Neuron (in vitro differentiated cells): ENCODE data around the gene PLEKHG5.
"Not testable (repeated sequence)": the region's sequence is repeated elsewhere in the genome, so short reads cannot be mapped to it uniquely, and the experiment has no call there.

Experiments
- H2AFZ ChIP-seq: one replicate; pipeline ENCODE4 v1.6.1; 2013; ENCODE audit warnings: low read depth, mild to moderate bottlenecking, inconsistent platforms, low read length, moderate library complexity
- H3K27me3 ChIP-seq: one replicate; pipeline ENCODE4 v1.6.1; 2013; ENCODE audit warnings: low read length; ENCODE audit not compliant: insufficient read depth
- H3K36me3 ChIP-seq: one replicate; pipeline ENCODE4 v1.6.1; 2013; ENCODE audit warnings: low read length; ENCODE audit not compliant: insufficient read depth
- H3K4me1 ChIP-seq: one replicate; pipeline ENCODE4 v1.6.1; 2013; ENCODE audit warnings: low read length; ENCODE audit not compliant: insufficient read depth
- H3K4me3 ChIP-seq: 2 replicates; pipeline ENCODE4 v1.5.1; 2013; ENCODE audit warnings: mild to moderate bottlenecking, low read length, moderate library complexity
- H3K9me3 ChIP-seq: one replicate; pipeline ENCODE4 v1.6.1; 2013; ENCODE audit warnings: low read length

Gene PLEKHG5

GRCh38 chr1:6497867-6498575, 6.6 kb upstream of the PLEKHG5 start:
- Histone ChIP-seq H3K36me3 (no peaks in the 10 kb centered on the region), H3K4me3 (peak overlapping the region; percentile 44), H3K4me1 (peaks cover 30% of the 10 kb centered on the region), H3K27me3 (no peaks in the 10 kb centered on the region), H3K9me3 (no peaks in the 10 kb centered on the region), H2AFZ (no peak overlapping the region)

- H3K4me3 ChIP-seq = peak overlapping the region; percentile 63
- peak overlapping the region; percentile 82 for H2AFZ ChIP-seq
- no peaks in the 10 kb centered on the region for H3K36me3 ChIP-seq
- H3K9me3 ChIP-seq = no peaks in the 10 kb centered on the region
- no peaks in the 10 kb centered on the region for H3K27me3 ChIP-seq
- H3K4me1 ChIP-seq = peaks cover 30% of the 10 kb centered on the region
Observed at GRCh38 chr1:6497215-6497866, 5.9 kb upstream of the PLEKHG5 start.

- Histone ChIP-seq H3K4me1 (peaks cover 30% of the 10 kb centered on the region), H3K36me3 (no peaks in the 10 kb centered on the region), H3K4me3 (peak overlapping the region; percentile 63), H2AFZ (peak overlapping the region; percentile 82), H3K27me3 (no peaks in the 10 kb centered on the region), H3K9me3 (no peaks in the 10 kb centered on the region)
Observed at GRCh38 chr1:6496890-6497214, 5.4 kb upstream of the PLEKHG5 start.

- Histone ChIP-seq H3K4me1 (peaks cover 35% of the 10 kb centered on the region), H3K27me3 (no peaks in the 10 kb centered on the region), H3K4me3 (peak overlapping the region; percentile 63)
Observed at GRCh38 chr1:6496365-6496721, 4.9 kb upstream of the PLEKHG5 start.

GRCh38 chr1:6495540-6496364, 4.3 kb upstream of the PLEKHG5 start:
- Histone ChIP-seq H3K9me3 (no peaks in the 10 kb centered on the region), H3K4me1 (peaks cover 39% of the 10 kb centered on the region), H2AFZ (no peak overlapping the region), H3K36me3 (no peaks in the 10 kb centered on the region), H3K27me3 (no peaks in the 10 kb centered on the region), H3K4me3 (peak overlapping the region; percentile 63)

More at GRCh38 chr1:6496365-6496721, 4.9 kb upstream of the PLEKHG5 start:
- Histone ChIP-seq H3K9me3 (no peaks in the 10 kb centered on the region), H3K36me3 (no peaks in the 10 kb centered on the region), H2AFZ (peak overlapping the region; percentile 82)

GRCh38 chr1:6495041-6495441, 3.6 kb upstream of the PLEKHG5 start:
- no peaks in the 10 kb centered on the region for H3K27me3 ChIP-seq
- H3K4me3 ChIP-seq = no peak overlapping the region
- H3K9me3 ChIP-seq = no peaks in the 10 kb centered on the region
- H3K36me3 ChIP-seq = no peaks in the 10 kb centered on the region
- H2AFZ ChIP-seq = no peak overlapping the region
- H3K4me1 ChIP-seq = peaks cover 42% of the 10 kb centered on the region

GRCh38 chr1:6494627-6495026, 3.2 kb upstream of the PLEKHG5 start:
- Histone ChIP-seq H3K4me1 (peaks cover 43% of the 10 kb centered on the region), H3K4me3 (no peak overlapping the region), H3K9me3 (no peaks in the 10 kb centered on the region), H3K27me3 (no peaks in the 10 kb centered on the region), H2AFZ (no peak overlapping the region), H3K36me3 (no peaks in the 10 kb centered on the region)

GRCh38 chr1:6493834-6494223, 2.4 kb upstream of the PLEKHG5 start:
- H3K27me3 ChIP-seq, H3K36me3 ChIP-seq, H2AFZ ChIP-seq, H3K9me3 ChIP-seq, H3K4me3 ChIP-seq: not testable (repeated sequence)
- H3K4me1 ChIP-seq = peaks cover 39% of the 10 kb centered on the region

GRCh38 chr1:6491966-6492365, 499 bp upstream of the PLEKHG5 start:
- no peaks in the 10 kb centered on the region for H3K36me3 ChIP-seq
- H2AFZ ChIP-seq = no peak overlapping the region
- H3K4me1 ChIP-seq = peaks cover 27% of the 10 kb centered on the region
- H3K27me3 ChIP-seq = no peaks in the 10 kb centered on the region
- no peaks in the 10 kb centered on the region for H3K9me3 ChIP-seq
- no peak overlapping the region for H3K4me3 ChIP-seq

GRCh38 chr1:6491081-6491449, 402 bp downstream of the PLEKHG5 start:
- H3K4me1 ChIP-seq = peaks cover 20% of the 10 kb centered on the region
- H3K4me3 ChIP-seq = peak overlapping the region; percentile 73
- no peaks in the 10 kb centered on the region for H3K9me3 ChIP-seq
- H3K36me3 ChIP-seq = no peaks in the 10 kb centered on the region
- H2AFZ ChIP-seq = peak overlapping the region; percentile 86
- no peaks in the 10 kb centered on the region for H3K27me3 ChIP-seq

- H3K27me3 ChIP-seq = no peaks in the 10 kb centered on the region
- H3K4me3 ChIP-seq = peak overlapping the region; percentile 73
- no peaks in the 10 kb centered on the region for H3K9me3 ChIP-seq
- H3K4me1 ChIP-seq = peaks cover 20% of the 10 kb centered on the region
- peak overlapping the region; percentile 86 for H2AFZ ChIP-seq
- no peaks in the 10 kb centered on the region for H3K36me3 ChIP-seq
Observed at GRCh38 chr1:6490181-6491080, 1.0 kb downstream of the PLEKHG5 start.

- Histone ChIP-seq H3K36me3 (no peaks in the 10 kb centered on the region), H3K4me3 (peak overlapping the region; percentile 73), H3K9me3 (no peaks in the 10 kb centered on the region), H2AFZ (peak overlapping the region; percentile 86), H3K27me3 (no peaks in the 10 kb centered on the region), H3K4me1 (peaks cover 20% of the 10 kb centered on the region)
Observed at GRCh38 chr1:6489799-6490180, 1.7 kb downstream of the PLEKHG5 start.
